Left kidney (tissue), 8 donors: ENCODE data around the gene CLIC6. TPM values are rescaled to one million over a fixed set of nuclear protein-coding genes. Genes with fewer than 3 reads are reported as not detected.

Experiments used
- DNase-seq: peaks from one replicate; pipeline ENCODE4 v3.0.0-alpha.2; 2013
- long read RNA-seq, 8 donors: transcript quantifications; one replicate each; lab custom pipeline, GENCODE V29; 2026
- polyA plus RNA-seq: library from polyadenylated mRNA; unstranded; fragments of 120-200 nt; gene quantifications from one replicate; pipeline ENCODE4 v1.2.1, GENCODE V29; 2013; ENCODE audit not compliant: insufficient read length

Gene CLIC6
- polyA plus RNA-seq = 2.3 TPM
- long read RNA-seq, donor 1, partial matches to known transcripts = 0 of 1 reads
- long read RNA-seq, donor 1, other reads (novel, unspliced or antisense) = 0 of 1 reads
- long read RNA-seq, donor 2, partial matches to known transcripts = 0 of 1 reads
- long read RNA-seq, donor 2, other reads (novel, unspliced or antisense) = 0 of 1 reads
- long read RNA-seq, donor 3 = 0 reads
- long read RNA-seq, donor 4 = 0 reads
- long read RNA-seq, donor 5, partial matches to known transcripts = 0 of 3 reads
- long read RNA-seq, donor 5, other reads (novel, unspliced or antisense) = 0 of 3 reads
- long read RNA-seq, donor 6 = 0 reads
- long read RNA-seq, donor 7 = 0 reads
- long read RNA-seq, donor 8 = 0 reads

- no peak for DNase-seq
Measured at GRCh38 chr21:34668803-34669148, at the start of gene CLIC6. CLIC6 (plus strand) TSS chr21:34668994; CDS start chr21:34669389, 395 bp downstream.

- no peak for DNase-seq
Measured at GRCh38 chr21:34619841-34620665, 48.7 kb upstream of the CLIC6 start.

GRCh38 chr21:34621434-34622350, 47.1 kb upstream of the CLIC6 start:
- no peak for DNase-seq

GRCh38 chr21:34623516-34623915, 45.3 kb upstream of the CLIC6 start:
- DNase-seq = no peak

GRCh38 chr21:34625030-34625593, 43.7 kb upstream of the CLIC6 start:
- DNase-seq = no peak

- no peak for DNase-seq
Measured at GRCh38 chr21:34626131-34626530, 42.7 kb upstream of the CLIC6 start.

GRCh38 chr21:34630536-34631143, 38.2 kb upstream of the CLIC6 start:
- peak; percentile 59 for DNase-seq

- DNase-seq = no peak
Measured at GRCh38 chr21:34632498-34632897, 36.3 kb upstream of the CLIC6 start.

GRCh38 chr21:34635307-34635706, 33.5 kb upstream of the CLIC6 start:
- DNase-seq = no peak

- DNase-seq = no peak
Measured at GRCh38 chr21:34636961-34637360, 31.8 kb upstream of the CLIC6 start.

- no peak for DNase-seq
Measured at GRCh38 chr21:34639250-34639649, 29.5 kb upstream of the CLIC6 start.

GRCh38 chr21:34639882-34640788, 28.7 kb upstream of the CLIC6 start:
- no peak for DNase-seq

GRCh38 chr21:34640858-34641257, 27.9 kb upstream of the CLIC6 start:
- no peak for DNase-seq

GRCh38 chr21:34642211-34643075, 26.4 kb upstream of the CLIC6 start:
- no peak for DNase-seq

- DNase-seq = no peak
Measured at GRCh38 chr21:34644825-34645224, 24.0 kb upstream of the CLIC6 start.

- DNase-seq = no peak
Measured at GRCh38 chr21:34647555-34647954, 21.2 kb upstream of the CLIC6 start.

- DNase-seq = no peak
Measured at GRCh38 chr21:34648739-34649297, 20.0 kb upstream of the CLIC6 start.

- DNase-seq = no peak
Measured at GRCh38 chr21:34649400-34649799, 19.4 kb upstream of the CLIC6 start.

- DNase-seq = no peak
Measured at GRCh38 chr21:34650861-34651431, 17.8 kb upstream of the CLIC6 start.
